ENCODE results near the gene TRPC4AP.
"Not testable (repeated sequence)": the region's sequence is repeated elsewhere in the genome, so short reads cannot be mapped to it uniquely, and the experiment has no call there.

GRCh38 chr20:35071436-35072153 is 21.0 kb downstream of the TRPC4AP start:
- not testable (repeated sequence) for TF ChIP-seq CTCF (IDR thresholded peaks at IDR 0.05; ENCODE audit: low read length); EZH2 (optimal IDR thresholded peaks at IDR 0.05; ENCODE audit: low read depth, low read length); EZH2phosphoT487 (IDR thresholded peaks at IDR 0.05; ENCODE audit: low read length)
